HG02870 (cell line): ENCODE measurements around the gene CARMIL1.

Source experiments
- ATAC-seq: cut with Tn5 transposase; IDR thresholded peaks from one replicate; pipeline ENCODE4 v1.9.1; 2021; ENCODE audit warnings: mild to moderate bottlenecking, moderate library complexity; ENCODE audit not compliant: unreplicated experiment

The CARMIL1 gene

GRCh38 chr6:25497383-25498040 is 218.3 kb downstream of the CARMIL1 start:
- no peak for ATAC-seq

GRCh38 chr6:25498505-25498904 is 219.3 kb downstream of the CARMIL1 start:
- no peak for ATAC-seq

GRCh38 chr6:25499615-25500235 is 220.6 kb downstream of the CARMIL1 start:
- ATAC-seq = no peak

GRCh38 chr6:25503686-25504085 is 224.5 kb downstream of the CARMIL1 start:
- ATAC-seq = no peak

GRCh38 chr6:25504661-25505060 is 225.5 kb downstream of the CARMIL1 start:
- no peak for ATAC-seq

GRCh38 chr6:25506020-25506419 is 226.8 kb downstream of the CARMIL1 start:
- no peak for ATAC-seq

GRCh38 chr6:25508051-25508450 is 228.9 kb downstream of the CARMIL1 start:
- ATAC-seq = no peak

GRCh38 chr6:25511376-25511775 is 232.2 kb downstream of the CARMIL1 start:
- ATAC-seq = no peak

- no peak for ATAC-seq
Measured at GRCh38 chr6:25512560-25512959, 233.4 kb downstream of the CARMIL1 start.

GRCh38 chr6:25519856-25520255 is 240.7 kb downstream of the CARMIL1 start:
- no peak for ATAC-seq

- ATAC-seq = no peak
Measured at GRCh38 chr6:25524542-25524941, 245.4 kb downstream of the CARMIL1 start.

- ATAC-seq = no peak
Measured at GRCh38 chr6:25525078-25525477, 245.9 kb downstream of the CARMIL1 start.

- ATAC-seq = no peak
Measured at GRCh38 chr6:25534942-25535631, 255.9 kb downstream of the CARMIL1 start.

GRCh38 chr6:25535632-25536225 is 256.6 kb downstream of the CARMIL1 start:
- no peak for ATAC-seq

GRCh38 chr6:25536781-25537180 is 257.6 kb downstream of the CARMIL1 start:
- no peak for ATAC-seq

GRCh38 chr6:25537349-25538018 is 258.3 kb downstream of the CARMIL1 start:
- no peak for ATAC-seq

GRCh38 chr6:25541228-25541627 is 262.1 kb downstream of the CARMIL1 start:
- no peak for ATAC-seq

GRCh38 chr6:25542984-25543910 is 264.1 kb downstream of the CARMIL1 start:
- ATAC-seq = no peak

- no peak for ATAC-seq
Measured at GRCh38 chr6:25544833-25545232, 265.7 kb downstream of the CARMIL1 start.

- ATAC-seq = no peak
Measured at GRCh38 chr6:25547797-25548196, 268.6 kb downstream of the CARMIL1 start.
